HL-60 (cell line): ENCODE results near the gene C11orf91.
"Not testable (repeated sequence)": the region's sequence is repeated elsewhere in the genome, so short reads cannot be mapped to it uniquely, and the experiment has no call there.

Source experiments
- DNase-seq, 2 experiments: peaks; one replicate each; pipeline ENCODE4 v3.0.0-alpha.2; 2010 to 2020; ENCODE audit warnings: low read depth in 1 of 2, low spot score in 1 of 2
- H3K27ac ChIP-seq: fragments of 250-450 bp; sonication (Bioruptor Pico); replicated peaks from 2 replicates; pipeline ENCODE4 v1.5.1; 2020; ENCODE audit warnings: mild to moderate bottlenecking, moderate library complexity
- H3K27me3 ChIP-seq: fragments of 250-450 bp; sonication (Bioruptor Pico); 2 replicates; pipeline ENCODE4 v1.5.1; 2021; ENCODE audit warnings: mild to moderate bottlenecking, moderate library complexity; ENCODE audit not compliant: insufficient read depth, poor library complexity, severe bottlenecking
- H3K4me3 ChIP-seq: replicated peaks from 2 replicates; pipeline ENCODE4 v1.5.1; 2011; ENCODE audit warnings: mild to moderate bottlenecking, control low read depth, low read length; ENCODE audit not compliant: insufficient read depth
- GABPA ChIP-seq: IDR thresholded peaks from 2 replicates; pipeline ENCODE4 v1.6.1; 2012; ENCODE audit warnings: low read depth
- POLR2AphosphoS5 ChIP-seq: IDR thresholded peaks from 2 replicates; pipeline ENCODE4 v1.6.1; 2012; ENCODE audit warnings: low read depth
- SPI1 ChIP-seq: IDR thresholded peaks from 2 replicates; pipeline ENCODE4 v1.6.1; 2012; ENCODE audit warnings: low read depth, mild to moderate bottlenecking, borderline replicate concordance
- TF ChIP-seq, protein P1 (sequence below): IDR thresholded peaks from one replicate; pipeline ENCODE4 v1.5.1; 2011; ENCODE audit warnings: low read length, control low read depth, inconsistent platforms; ENCODE audit not compliant: insufficient read depth
- TF ChIP-seq, protein P2 (sequence below): IDR thresholded peaks from 2 replicates; pipeline ENCODE4 v1.6.1; 2012; ENCODE audit warnings: low read depth; ENCODE audit not compliant: insufficient replicate concordance

The C11orf91 gene

DNA sequence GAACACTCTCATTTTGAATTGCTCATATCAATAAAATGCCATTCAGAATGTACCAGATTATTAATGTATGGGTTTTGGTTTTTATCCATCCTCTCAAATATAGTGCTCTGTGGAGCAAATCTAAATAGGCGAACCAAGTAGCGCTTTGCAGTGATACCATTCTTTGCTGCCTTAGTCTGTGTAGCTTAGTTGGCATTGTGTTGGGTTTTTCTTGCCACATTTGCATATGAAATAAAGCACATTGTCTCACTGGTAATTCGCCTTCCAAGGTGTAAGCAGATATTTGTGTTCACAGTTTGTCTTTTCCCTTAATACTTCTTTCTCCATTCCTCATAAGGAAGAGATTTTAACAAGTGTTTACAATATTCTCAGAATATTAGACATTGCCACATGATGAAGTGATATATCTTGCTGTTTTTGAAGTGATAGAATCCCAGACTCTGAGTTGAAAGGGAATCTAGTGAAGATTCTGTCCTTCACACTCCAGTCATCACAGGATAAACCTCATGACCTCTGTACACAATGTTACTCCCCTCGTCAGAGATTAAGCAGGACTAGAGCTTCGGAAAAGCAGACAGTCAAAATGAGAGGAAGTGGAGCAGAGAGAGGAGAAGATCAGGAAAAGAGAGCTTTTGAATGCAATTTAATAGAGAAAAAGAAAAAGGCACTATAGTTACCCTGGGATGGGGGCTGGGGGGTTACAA lies 16.5 kb downstream of the C11orf91 start:
- Histone ChIP-seq H3K27me3 (peaks cover 9% of the 10 kb centered on the region), H3K4me3 (no peak overlapping the region), H3K27ac (no peak overlapping the region)
- TF ChIP-seq, protein P1, sequence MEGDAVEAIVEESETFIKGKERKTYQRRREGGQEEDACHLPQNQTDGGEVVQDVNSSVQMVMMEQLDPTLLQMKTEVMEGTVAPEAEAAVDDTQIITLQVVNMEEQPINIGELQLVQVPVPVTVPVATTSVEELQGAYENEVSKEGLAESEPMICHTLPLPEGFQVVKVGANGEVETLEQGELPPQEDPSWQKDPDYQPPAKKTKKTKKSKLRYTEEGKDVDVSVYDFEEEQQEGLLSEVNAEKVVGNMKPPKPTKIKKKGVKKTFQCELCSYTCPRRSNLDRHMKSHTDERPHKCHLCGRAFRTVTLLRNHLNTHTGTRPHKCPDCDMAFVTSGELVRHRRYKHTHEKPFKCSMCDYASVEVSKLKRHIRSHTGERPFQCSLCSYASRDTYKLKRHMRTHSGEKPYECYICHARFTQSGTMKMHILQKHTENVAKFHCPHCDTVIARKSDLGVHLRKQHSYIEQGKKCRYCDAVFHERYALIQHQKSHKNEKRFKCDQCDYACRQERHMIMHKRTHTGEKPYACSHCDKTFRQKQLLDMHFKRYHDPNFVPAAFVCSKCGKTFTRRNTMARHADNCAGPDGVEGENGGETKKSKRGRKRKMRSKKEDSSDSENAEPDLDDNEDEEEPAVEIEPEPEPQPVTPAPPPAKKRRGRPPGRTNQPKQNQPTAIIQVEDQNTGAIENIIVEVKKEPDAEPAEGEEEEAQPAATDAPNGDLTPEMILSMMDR = no peak
- DNase-seq = no peak

DNA sequence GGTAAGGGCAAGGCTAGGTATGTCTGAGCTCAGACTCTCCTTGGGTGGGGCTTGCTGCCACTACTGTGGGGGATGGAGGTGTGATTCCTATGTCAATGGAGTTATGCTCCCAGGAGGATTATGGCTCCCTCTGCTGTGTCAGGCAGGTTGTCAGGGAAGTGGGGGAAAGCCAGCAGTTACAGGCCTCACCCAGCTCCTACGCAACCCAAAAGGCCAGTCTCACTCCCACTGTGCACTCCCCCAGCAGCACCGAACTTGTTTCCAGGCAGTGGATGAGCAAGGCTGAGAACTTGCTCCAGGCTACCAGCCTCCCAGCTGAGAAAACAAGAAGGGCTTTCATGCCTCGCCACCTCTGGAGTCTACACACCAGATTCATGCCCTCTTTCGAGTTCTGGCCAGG lies 18.2 kb downstream of the C11orf91 start:
- no peak overlapping the region for H3K27ac ChIP-seq
- DNase-seq = no peak
- H3K27me3 ChIP-seq = peaks cover 9% of the 10 kb centered on the region
- H3K4me3 ChIP-seq = no peak overlapping the region
- TF ChIP-seq, protein P1 = no peak
- TF ChIP-seq POLR2AphosphoS5 = no peak
- TF ChIP-seq, protein P2, sequence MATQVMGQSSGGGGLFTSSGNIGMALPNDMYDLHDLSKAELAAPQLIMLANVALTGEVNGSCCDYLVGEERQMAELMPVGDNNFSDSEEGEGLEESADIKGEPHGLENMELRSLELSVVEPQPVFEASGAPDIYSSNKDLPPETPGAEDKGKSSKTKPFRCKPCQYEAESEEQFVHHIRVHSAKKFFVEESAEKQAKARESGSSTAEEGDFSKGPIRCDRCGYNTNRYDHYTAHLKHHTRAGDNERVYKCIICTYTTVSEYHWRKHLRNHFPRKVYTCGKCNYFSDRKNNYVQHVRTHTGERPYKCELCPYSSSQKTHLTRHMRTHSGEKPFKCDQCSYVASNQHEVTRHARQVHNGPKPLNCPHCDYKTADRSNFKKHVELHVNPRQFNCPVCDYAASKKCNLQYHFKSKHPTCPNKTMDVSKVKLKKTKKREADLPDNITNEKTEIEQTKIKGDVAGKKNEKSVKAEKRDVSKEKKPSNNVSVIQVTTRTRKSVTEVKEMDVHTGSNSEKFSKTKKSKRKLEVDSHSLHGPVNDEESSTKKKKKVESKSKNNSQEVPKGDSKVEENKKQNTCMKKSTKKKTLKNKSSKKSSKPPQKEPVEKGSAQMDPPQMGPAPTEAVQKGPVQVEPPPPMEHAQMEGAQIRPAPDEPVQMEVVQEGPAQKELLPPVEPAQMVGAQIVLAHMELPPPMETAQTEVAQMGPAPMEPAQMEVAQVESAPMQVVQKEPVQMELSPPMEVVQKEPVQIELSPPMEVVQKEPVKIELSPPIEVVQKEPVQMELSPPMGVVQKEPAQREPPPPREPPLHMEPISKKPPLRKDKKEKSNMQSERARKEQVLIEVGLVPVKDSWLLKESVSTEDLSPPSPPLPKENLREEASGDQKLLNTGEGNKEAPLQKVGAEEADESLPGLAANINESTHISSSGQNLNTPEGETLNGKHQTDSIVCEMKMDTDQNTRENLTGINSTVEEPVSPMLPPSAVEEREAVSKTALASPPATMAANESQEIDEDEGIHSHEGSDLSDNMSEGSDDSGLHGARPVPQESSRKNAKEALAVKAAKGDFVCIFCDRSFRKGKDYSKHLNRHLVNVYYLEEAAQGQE = no peak

DNA sequence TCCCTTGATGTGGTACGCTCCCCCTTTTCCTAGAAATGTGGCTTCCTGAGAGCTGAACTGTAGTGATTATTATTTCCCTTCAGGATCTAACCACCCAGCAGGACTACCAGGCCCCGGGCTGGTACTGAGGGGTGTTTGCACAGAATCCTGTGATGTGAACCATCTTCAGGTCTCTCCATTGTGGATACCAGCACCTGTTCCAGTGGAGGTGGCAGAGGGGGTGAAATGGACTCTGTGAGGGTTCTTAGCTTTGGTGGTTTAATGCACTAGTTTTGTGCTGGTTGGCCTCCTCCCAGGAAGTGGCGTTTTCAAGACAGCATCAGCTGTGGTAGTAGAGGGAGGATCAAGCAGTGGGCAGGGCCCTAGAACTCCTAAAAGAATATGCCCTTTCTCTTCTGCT lies 18.6 kb downstream of the C11orf91 start:
- DNase-seq = no peak
- TF ChIP-seq, protein P1 = no peak
- TF ChIP-seq SPI1 (no peak), GABPA (no peak), POLR2AphosphoS5 (no peak)
- TF ChIP-seq, protein P2 = no peak
- no peak overlapping the region for H3K4me3 ChIP-seq
- H3K27me3 ChIP-seq = peaks cover 9% of the 10 kb centered on the region
- H3K27ac ChIP-seq = no peak overlapping the region

DNA sequence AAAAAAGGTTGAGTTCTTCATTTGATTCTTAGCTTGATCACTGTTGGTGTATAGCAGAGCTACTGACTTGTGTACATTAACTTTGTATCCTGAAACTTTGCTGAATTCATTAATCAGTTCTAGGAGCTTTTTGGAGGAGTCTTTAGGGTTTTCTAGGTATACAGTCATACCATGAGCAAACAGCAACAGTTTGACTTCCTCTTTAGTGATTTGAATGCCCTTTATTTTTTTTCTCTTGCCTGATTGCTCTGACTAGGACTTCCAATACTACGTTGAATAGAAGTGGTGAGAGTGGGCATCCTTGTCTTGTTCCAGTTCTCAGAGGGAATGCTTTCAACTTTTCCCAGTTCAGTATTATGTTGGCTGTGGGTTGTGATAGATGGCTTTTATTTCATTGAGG lies 22.0 kb downstream of the C11orf91 start:
- DNase-seq, H3K27me3 ChIP-seq, H3K4me3 ChIP-seq, H3K27ac ChIP-seq: not testable (repeated sequence)
- TF ChIP-seq SPI1 = peak; percentile 23; the same call in 1 of the 2 replicates
